Muscle of leg (tissue), 11 donors: Measurements from ENCODE around the gene RALA. TPM values are rescaled to one million over a fixed set of nuclear protein-coding genes. Genes with fewer than 3 reads are reported as not detected.

Source experiments
- DNase-seq: peaks from one replicate; pipeline ENCODE4 v3.0.0; 2013
- H3K27ac ChIP-seq: one replicate; pipeline ENCODE4 v1.5.1; 2013; ENCODE audit warnings: mild to moderate bottlenecking, low read length, control low read depth
- H3K27me3 ChIP-seq: one replicate; pipeline ENCODE4 v1.6.1; 2013; ENCODE audit warnings: low read length; ENCODE audit not compliant: control insufficient read depth, insufficient read depth
- H3K36me3 ChIP-seq: one replicate; pipeline ENCODE4 v1.6.1; 2013; ENCODE audit warnings: low read length; ENCODE audit not compliant: control insufficient read depth, insufficient read depth
- H3K4me1 ChIP-seq: one replicate; pipeline ENCODE4 v1.6.1; 2013; ENCODE audit warnings: low read length; ENCODE audit not compliant: control insufficient read depth, insufficient read depth
- H3K4me3 ChIP-seq: one replicate; pipeline ENCODE4 v1.5.1; 2013; ENCODE audit warnings: low read length, control low read depth
- H3K9me3 ChIP-seq: replicated peaks from 2 replicates; pipeline ENCODE4 v1.6.1; 2013; ENCODE audit warnings: low read depth, low read length; ENCODE audit not compliant: control insufficient read depth
- WGBS: methylation state at CpG from one replicate; pipeline ENCODE4 v1.1.5; 2013; ENCODE audit warnings: missing lambda C conversion rate; ENCODE audit not compliant: insufficient coverage; 5-methylcytosine and 5-hydroxymethylcytosine counted together
- polyA plus RNA-seq, 8 donors: library from polyadenylated mRNA; unstranded; fragments of 120-200 nt; gene quantifications; one replicate each; pipeline versions ENCODE4 v1.2.1 to v1.2.3, GENCODE V29; 2013; ENCODE audit warnings: inconsistent platforms in 1 of 8, low replicate concordance in 1 of 8; ENCODE audit not compliant: insufficient read length in 8 of 8, insufficient read depth in 1 of 8
- total RNA-seq: library from RNA; stranded (reverse); fragments of 120-200 nt; gene quantifications from one replicate; pipeline ENCODE4 v1.2.4, GENCODE V29; 2013

The RALA gene
- total and polyA plus RNA-seq, 9 donors, result 16.1 to 68.5 (median 52.0) TPM

DNA sequence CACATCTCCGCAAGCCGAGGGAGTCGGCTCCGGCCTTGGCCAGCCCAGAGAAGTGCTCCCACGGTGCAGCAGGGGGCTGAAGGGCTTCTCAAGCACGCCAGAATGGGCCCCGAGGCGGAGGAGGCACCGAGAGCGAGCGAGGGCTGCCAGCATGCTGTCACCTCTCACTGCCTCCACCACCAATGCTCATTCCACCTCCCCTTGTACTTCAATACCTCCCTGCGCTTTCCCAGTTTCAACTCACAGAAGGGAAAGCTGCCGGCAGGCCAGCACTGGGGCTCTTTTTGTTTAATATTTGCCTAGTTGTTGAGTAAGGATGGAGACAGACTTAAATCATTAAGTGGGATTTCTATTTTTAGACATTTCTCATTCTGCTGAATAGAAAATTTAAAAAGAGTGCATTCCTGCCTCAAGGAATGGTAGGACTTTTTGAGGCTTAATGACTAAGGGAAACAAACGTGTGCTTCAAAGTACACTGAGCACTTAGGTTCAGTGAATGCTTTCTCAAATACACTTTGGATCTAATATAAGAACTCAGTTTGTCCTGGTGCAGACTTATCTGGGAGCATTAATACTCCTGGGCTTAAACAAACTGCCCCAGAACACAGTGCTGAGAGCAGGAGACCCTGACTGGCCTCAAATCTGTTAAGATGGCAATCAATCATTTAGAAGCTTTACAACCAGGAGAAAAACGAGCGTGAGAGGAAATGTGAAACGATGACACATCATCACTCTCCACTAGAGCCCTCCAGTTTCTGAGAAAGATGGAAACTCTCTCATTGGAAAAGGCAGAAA is 131.2 kb downstream of the RALA start:
- Histone ChIP-seq H3K27me3 (no peaks in the 10 kb centered on the region), H3K4me1 (peaks cover 7% of the 10 kb centered on the region), H3K4me3 (no peak overlapping the region), H3K27ac (peak overlapping the region; percentile 76), H3K36me3 (no peaks in the 10 kb centered on the region), H3K9me3 (no peaks in the 10 kb centered on the region)
- WGBS, result 59% methylated on average over 5 of the region's 17 CpGs
- peak; percentile 68 for DNase-seq

DNA sequence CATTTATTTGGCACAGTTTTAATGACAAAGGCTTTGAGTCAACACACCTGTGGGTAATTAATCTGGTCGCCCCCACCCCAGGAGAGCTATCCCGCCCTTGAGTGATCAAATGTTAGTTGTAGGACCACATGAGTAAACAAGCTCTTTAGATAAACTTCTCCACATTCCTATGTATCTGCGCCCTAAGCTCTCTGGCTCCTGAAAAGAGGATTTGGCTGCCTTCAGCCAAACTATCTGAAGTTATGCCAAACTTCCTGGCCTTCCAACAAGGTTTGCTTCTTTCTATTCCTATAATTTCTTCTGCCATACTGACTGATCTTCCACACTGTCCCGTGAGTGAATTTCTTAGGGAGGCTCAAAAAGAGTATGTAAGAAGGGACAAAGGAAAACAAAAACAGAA is 134.2 kb downstream of the RALA start:
- peak; percentile 50 for DNase-seq
- no peaks in the 10 kb centered on the region for H3K9me3 ChIP-seq
- WGBS, result no CpG with 5 or more reads among the region's 4 CpGs
- no peak overlapping the region for H3K27ac ChIP-seq
- no peaks in the 10 kb centered on the region for H3K36me3 ChIP-seq
- peaks cover 7% of the 10 kb centered on the region for H3K4me1 ChIP-seq
- H3K27me3 ChIP-seq, result no peaks in the 10 kb centered on the region
- no peak overlapping the region for H3K4me3 ChIP-seq

Other genes with a start within 250 kb of the RALA start
- 32.1 TPM for gene YAE1, start 57.2 kb upstream of the RALA start, total RNA-seq
- gene YAE1, start 57.2 kb upstream of the RALA start, polyA plus RNA-seq, result 10 to 100 TPM; 20.4 to 32.4 (median 24.1) TPM